HG03571 (cell line): ENCODE measurements around the gene PPP1R17.

Experiments
- ATAC-seq: cut with Tn5 transposase; IDR thresholded peaks from one replicate; pipeline ENCODE4 v1.9.1; 2021; ENCODE audit not compliant: unreplicated experiment

PPP1R17 gene

GRCh38 chr7:31687024-31687748, at the start of gene PPP1R17:
Gene PPP1R17 (plus strand): TSS chr7:31687215. CDS start chr7:31692442, 5,227 bp downstream.
- no peak for ATAC-seq

- no peak for ATAC-seq
Measured at GRCh38 chr7:31640381-31640780, 46.6 kb upstream of the PPP1R17 start.

GRCh38 chr7:31642681-31643115, 44.3 kb upstream of the PPP1R17 start:
- ATAC-seq = no peak

- no peak for ATAC-seq
Measured at GRCh38 chr7:31646942-31647341, 40.1 kb upstream of the PPP1R17 start.

DNA sequence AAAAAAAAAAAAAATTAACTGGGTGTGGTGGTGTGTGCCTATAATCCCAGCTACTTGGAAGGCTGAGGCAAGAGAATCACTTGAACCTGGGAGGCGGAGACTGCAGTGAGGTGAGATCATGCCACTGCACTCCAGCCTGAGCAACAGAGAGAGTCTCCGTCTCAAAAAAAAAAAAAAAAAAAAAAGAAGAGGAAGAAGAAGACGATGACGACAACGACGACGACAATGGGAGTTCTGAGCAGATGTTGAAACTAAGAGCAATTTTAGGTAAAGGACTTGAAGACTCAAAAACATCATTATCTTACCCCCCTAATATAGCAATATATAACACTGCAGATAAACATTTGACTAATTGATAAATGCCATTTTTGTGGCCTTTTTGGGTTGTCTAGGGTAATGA, 39.5 kb upstream of the PPP1R17 start:
- ATAC-seq = no peak

- no peak for ATAC-seq
Measured at GRCh38 chr7:31648288-31648687, 38.7 kb upstream of the PPP1R17 start.

DNA sequence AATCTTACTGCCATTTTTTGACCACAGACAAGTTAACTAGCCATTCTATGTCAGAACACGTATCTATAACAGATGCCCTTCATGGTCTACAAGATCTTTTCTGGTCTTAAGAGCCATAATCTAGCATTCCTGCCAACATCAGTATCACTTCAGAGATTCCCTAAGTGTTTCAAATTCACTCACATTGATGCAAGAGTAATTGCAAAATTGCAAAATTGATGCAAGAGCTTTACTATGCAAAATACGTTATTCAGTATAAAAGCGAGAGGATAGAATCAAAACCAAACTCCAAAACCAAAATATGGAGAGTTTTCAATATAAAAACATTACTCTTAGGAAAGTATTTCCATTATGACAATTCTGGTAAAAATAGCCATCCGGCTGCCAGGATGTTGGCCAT, 38.1 kb upstream of the PPP1R17 start:
- ATAC-seq = no peak

DNA sequence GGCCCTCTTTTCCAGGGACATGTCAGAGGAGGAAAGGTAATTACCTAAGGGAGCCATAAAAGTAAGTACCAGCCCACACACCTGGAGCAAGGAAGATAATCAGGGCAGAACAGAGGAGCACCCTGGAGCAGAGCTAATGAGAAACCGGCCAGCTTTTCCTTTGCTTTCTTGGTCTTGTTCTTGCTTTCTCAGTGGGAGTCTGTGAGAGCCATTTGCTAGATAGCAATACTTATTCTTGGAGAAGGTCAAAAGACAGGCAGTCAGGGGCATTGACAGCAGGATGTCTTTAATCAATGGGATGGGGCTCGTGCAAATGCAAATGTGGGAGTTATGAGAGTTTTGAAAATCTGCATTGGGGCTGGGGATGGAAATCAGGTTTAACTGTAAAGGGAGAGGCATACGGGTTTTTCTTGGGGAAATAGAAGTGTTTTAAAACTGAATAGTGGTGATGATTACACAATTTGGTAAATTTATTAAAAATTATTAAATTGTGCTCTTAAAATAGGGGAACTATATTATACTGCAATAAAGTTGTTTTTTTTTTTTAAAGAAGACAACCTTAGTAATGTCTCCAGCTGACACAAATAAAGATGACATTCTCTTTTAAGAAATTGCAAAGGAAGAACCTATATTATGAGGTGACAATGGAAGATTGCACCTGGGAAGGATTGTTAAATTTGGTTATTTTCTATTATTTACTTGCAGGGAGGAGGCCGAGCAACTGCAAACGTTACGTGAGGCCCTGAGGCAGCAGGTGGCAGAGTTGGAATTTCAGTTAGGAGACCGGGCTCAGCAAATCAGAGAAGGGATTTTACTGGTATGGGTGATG, 35.6 kb upstream of the PPP1R17 start:
- ATAC-seq = no peak

GRCh38 chr7:31652063-31652326, 35.0 kb upstream of the PPP1R17 start:
- ATAC-seq = no peak

GRCh38 chr7:31663072-31663471, 23.9 kb upstream of the PPP1R17 start:
- no peak for ATAC-seq

DNA sequence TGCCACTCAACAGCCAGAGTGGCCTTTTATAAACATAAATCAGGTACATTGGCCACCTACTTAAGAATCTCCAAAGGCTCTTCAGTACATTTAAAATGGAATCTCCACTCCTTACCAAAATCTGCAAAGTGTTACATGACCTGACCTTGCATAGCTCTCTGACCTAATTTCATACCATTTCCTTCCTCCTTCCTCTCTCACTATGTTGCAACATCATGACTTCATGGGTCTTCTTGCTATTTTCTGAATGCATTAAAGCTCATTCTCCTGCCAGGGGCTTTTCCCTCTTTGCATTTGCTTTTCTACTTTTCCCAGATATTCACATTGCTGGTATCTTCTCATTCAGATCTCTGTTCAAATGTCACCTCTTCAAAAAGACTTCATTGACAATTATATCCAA, 22.1 kb upstream of the PPP1R17 start:
- no peak for ATAC-seq

- ATAC-seq = no peak
Measured at GRCh38 chr7:31665546-31665945, 21.5 kb upstream of the PPP1R17 start.

- no peak for ATAC-seq
Measured at GRCh38 chr7:31669461-31669860, 17.6 kb upstream of the PPP1R17 start.

DNA sequence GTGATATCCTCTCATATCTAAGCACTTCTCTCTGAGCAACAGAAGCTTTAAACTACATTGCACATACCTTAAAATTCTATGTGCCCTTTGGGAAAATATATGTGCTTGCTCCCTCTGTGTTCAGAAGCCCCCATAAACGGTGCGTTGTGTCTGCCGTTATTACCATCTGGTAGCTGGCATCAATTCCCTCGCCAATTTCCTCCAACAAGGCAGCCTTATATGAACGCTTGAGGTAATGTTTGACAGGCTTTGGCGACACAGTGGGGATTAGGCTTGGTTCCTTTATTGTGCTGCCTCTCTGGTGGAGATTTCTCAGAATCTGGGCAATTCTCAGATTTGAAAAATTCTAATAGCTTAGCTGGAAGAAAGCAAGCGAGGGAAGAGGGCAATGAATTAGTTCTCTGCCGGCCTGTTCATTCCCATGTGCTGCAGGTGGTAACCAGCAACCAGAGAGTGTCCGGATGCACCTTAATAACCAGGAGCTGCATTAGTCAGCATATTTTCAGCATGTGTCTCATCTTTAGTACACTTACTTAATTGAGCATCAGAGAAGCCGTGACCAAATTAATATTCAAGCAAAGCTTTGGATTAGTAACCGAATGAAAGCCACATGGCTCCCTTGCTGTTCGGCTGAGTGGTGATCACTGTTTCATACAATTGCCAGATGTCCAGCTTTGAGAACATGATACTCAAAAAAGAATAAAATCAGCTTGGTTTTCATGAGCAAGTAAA, 7.3 kb upstream of the PPP1R17 start:
- no peak for ATAC-seq

- no peak for ATAC-seq
Measured at GRCh38 chr7:31683445-31684225, 3.4 kb upstream of the PPP1R17 start.

DNA sequence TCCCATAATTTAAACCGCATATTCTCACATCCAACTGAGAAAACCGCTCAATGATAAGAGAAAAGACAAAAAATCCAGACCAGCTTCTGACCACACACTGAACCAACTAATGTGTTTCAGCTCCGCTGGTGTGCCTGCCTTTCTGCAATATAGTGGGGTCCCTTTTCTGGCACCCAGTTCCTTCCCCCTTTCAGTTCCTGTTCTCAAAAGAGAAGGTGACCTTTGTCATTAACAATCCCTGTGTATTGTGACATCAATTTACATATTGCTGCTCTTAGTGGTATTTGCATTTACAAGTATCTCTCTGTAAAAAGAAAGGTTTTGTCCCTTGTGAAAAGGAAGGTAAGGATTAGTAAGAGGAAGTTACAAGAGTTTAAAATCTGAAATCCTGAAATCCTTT, 1.4 kb downstream of the PPP1R17 start:
- peak; percentile 89 for ATAC-seq

- ATAC-seq = no peak
Measured at GRCh38 chr7:31688996-31689395, 2.0 kb downstream of the PPP1R17 start.

GRCh38 chr7:31690935-31691334, 3.9 kb downstream of the PPP1R17 start:
- ATAC-seq = no peak

GRCh38 chr7:31692451-31692850, 5.4 kb downstream of the PPP1R17 start:
- no peak for ATAC-seq

DNA sequence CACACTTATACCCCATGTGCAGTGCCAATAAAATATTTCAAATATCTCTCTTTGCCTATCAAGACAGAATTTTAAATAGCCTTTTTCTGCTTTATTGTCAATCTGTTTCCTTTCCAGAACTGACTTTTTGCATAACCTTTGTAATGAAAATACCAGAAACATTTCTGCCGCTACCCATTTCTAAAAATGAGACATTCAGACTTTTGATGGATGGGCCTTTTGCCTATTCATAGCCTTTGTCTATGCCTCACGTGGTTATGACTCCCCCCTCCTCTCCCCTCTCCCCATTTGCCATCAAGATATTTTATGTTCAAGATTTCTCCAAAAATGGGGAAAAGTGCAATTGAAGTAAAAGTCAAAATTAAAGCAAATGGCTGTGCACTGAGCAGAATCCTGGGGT, 5.9 kb downstream of the PPP1R17 start:
- ATAC-seq = no peak
